ENCODE data around the gene TRHDE. TPM values are rescaled to one million over a fixed set of nuclear protein-coding genes. Genes with fewer than 3 reads are reported as not detected.
"Not testable (repeated sequence)": the region's sequence is repeated elsewhere in the genome, so short reads cannot be mapped to it uniquely, and the experiment has no call there.

Gene TRHDE
- total RNA-seq, 2 experiments from 2014 or later, result not detected

GRCh38 chr12:72605975-72606374 is 333.8 kb downstream of the TRHDE start:
- no peak overlapping the region for H3K27ac Mint-ChIP-seq
- ChIA-PET CTCF (no interaction called here), POLR2A (no interaction called here)
- DNase-seq, result no peak
- no peaks in the 10 kb centered on the region for H3K4me1 Mint-ChIP-seq
- H3K4me3 Mint-ChIP-seq, result no peak overlapping the region
- H3K27me3 Mint-ChIP-seq, result no peaks in the 10 kb centered on the region
- H3K36me3 Mint-ChIP-seq (ENCODE audit: low read depth), result no peaks in the 10 kb centered on the region
- peaks cover 12% of the 10 kb centered on the region for H3K9me3 Mint-ChIP-seq

DNA sequence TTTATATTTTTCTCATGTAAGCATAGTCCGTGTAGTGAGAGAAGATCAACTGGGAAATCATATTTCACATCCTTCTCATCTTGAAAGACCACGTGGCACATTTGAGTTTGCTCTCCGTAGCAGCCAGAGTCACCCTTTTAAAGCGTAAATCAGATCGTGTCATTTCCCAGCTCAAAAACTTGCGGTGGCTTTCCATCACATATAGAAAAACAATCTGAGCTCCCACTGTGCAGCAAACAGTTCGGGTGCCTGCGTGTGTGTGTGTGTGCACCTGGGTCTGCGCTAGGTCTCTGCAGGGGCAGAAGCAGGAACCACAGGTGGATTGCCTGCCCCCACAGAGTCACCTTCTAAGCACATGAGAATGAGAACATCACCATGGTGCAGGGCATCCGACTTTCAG is 338.2 kb downstream of the TRHDE start:
- DNase-seq, result no peak
- ChIA-PET POLR2A (no interaction called here), CTCF (no interaction called here)
- Mint-ChIP-seq H3K27me3 (no peaks in the 10 kb centered on the region), H3K36me3 (ENCODE audit: low read depth) (no peaks in the 10 kb centered on the region), H3K27ac (no peak overlapping the region), H3K9me3 (peaks cover 4% of the 10 kb centered on the region), H3K4me3 (no peak overlapping the region), H3K4me1 (no peaks in the 10 kb centered on the region)

DNA sequence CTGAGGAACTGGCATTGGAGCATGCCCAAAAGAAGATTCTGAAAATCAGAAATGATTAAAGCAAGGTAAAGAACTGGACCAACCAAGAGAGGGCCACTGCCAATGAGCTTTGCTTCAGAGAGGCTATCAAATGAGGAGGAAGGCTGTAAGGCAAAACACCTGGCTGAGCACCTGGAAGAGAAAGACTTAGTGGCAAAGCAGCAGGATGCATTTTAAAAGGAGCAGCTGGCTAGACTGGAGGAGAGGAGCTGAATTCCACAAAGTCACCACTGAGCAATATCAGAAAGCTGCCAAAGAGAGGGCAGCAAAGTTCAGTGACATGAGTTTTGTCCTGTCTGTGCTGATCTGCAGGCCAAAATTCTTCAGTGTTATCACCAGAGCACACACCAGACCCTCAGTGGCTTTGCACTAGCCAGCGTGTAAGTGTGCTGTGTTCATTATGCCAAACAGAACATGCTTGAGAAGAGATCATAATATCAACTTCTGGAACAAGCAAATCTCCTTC is 338.7 kb downstream of the TRHDE start:
- H3K27me3 Mint-ChIP-seq, result no peaks in the 10 kb centered on the region
- no peak overlapping the region for H3K4me3 Mint-ChIP-seq
- no peaks in the 10 kb centered on the region for H3K36me3 Mint-ChIP-seq (ENCODE audit: low read depth)
- peaks cover 4% of the 10 kb centered on the region for H3K9me3 Mint-ChIP-seq
- DNase-seq, result no peak
- ChIA-PET CTCF (no interaction called here), POLR2A (no interaction called here)
- no peaks in the 10 kb centered on the region for H3K4me1 Mint-ChIP-seq
- H3K27ac Mint-ChIP-seq, result no peak overlapping the region

DNA sequence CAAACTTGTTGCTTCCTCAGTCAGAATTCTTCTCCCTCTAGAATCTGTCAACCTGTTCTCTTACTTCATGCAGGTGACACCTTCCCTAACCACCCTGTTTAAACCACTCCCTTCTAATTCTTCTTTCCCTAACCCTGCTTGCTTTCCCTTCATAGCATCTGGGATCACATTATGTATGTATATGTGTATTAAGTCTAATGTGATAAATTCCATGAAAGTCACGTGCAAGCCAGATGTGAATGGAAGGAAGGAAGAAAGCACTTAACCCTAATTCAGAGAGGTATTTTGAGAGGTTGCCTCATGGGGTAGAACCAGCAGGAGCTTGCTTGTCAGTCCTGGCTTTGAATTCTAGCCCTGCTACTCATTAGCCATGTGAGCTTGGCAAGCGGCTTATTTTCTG is 340.0 kb downstream of the TRHDE start:
- H3K4me1 Mint-ChIP-seq, result no peaks in the 10 kb centered on the region
- H3K36me3 Mint-ChIP-seq (ENCODE audit: low read depth), result no peaks in the 10 kb centered on the region
- DNase-seq, result no peak
- no peaks in the 10 kb centered on the region for H3K27me3 Mint-ChIP-seq
- peaks cover 2% of the 10 kb centered on the region for H3K9me3 Mint-ChIP-seq
- ChIA-PET POLR2A (no interaction called here), CTCF (no interaction called here)
- no peak overlapping the region for H3K27ac Mint-ChIP-seq
- no peak overlapping the region for H3K4me3 Mint-ChIP-seq

DNA sequence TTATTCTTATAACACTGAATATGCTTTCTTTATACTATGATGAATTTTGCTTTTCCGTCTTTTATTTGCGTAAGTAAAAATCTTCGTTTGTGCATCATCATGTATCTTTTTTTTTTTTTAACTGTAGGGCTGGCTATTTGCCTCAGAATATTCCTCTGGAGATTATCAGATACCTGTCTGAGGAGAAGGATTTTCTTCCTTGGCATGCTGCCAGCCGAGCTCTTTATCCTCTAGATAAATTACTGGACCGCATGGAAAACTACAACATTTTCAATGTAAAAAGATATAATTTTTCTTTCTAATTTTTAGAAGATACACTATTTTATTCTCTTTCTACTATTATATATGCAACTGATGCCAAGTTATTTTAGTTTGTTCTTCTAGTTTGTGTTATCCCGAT is 346.6 kb downstream of the TRHDE start:
- no peaks in the 10 kb centered on the region for H3K27me3 Mint-ChIP-seq
- H3K27ac Mint-ChIP-seq, result no peak overlapping the region
- no peaks in the 10 kb centered on the region for H3K4me1 Mint-ChIP-seq
- DNase-seq, result no peak
- H3K36me3 Mint-ChIP-seq (ENCODE audit: low read depth), result no peaks in the 10 kb centered on the region
- no peak overlapping the region for H3K4me3 Mint-ChIP-seq
- H3K9me3 Mint-ChIP-seq, result no peaks in the 10 kb centered on the region
- POLR2A ChIA-PET, result no interaction called here
- CTCF ChIA-PET, result no interaction called here

DNA sequence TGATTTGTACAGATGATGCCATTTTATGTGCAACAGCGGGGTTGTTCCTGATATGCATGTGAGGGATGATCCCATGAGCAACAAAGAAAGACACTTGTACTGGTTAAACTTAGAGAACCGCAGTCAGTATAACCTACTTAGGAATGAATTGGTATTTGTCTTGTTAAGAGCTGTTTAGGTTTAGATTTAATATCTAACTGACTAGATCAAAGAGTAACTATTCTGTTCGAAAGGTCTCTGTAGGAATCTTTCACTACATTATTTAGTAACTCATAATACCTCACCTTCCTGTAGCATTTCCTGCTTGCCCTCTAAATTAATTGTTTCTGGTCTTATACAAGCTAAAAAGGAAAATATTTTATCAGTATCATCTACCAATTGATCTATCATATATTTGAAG is 350.4 kb downstream of the TRHDE start:
- no peaks in the 10 kb centered on the region for H3K36me3 Mint-ChIP-seq (ENCODE audit: low read depth)
- no peak for DNase-seq
- POLR2A ChIA-PET, result no interaction called here
- H3K27ac Mint-ChIP-seq, result no peak overlapping the region
- CTCF ChIA-PET, result no interaction called here
- no peaks in the 10 kb centered on the region for H3K9me3 Mint-ChIP-seq
- no peaks in the 10 kb centered on the region for H3K4me1 Mint-ChIP-seq
- H3K4me3 Mint-ChIP-seq, result no peak overlapping the region
- no peaks in the 10 kb centered on the region for H3K27me3 Mint-ChIP-seq

DNA sequence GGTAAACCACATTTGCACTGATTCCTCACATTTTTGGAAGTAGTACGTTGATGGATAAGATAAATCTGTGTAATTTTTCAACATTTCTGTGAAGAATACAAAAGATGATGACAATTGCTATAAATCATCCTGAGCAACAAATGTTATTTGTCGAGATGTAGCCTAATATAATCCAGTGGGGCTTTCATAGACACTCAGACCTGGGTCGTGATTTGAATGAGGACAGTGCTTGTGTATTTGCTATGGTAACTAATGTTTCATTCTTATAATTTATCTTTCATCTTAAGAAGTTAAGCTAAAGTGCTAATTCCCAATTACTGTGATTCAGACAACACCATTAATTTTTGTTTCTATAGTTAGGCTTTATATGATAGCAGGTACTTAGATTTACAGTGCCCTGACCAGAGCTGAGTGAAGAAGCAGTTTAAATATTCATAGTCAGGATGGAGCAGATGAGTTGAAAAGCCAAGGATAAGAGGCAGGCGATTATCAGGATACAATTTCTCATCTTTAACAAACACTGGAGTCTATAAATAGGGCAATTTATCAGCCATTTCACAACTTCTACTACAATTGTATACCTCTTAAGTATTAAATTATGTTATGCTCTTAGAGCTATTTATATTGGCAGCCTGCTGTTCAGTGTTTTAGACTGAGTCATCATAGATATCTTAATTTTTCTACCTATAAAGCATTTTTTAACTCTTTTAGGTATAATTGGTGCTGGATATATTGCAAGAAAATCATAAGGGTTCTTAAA is 359.9 kb downstream of the TRHDE start:
- POLR2A ChIA-PET, result no interaction called here
- Mint-ChIP-seq H3K27ac (no peak overlapping the region), H3K27me3 (no peaks in the 10 kb centered on the region), H3K36me3 (ENCODE audit: low read depth) (no peaks in the 10 kb centered on the region), H3K4me3 (no peak overlapping the region), H3K4me1 (no peaks in the 10 kb centered on the region), H3K9me3 (peaks cover 5% of the 10 kb centered on the region)
- DNase-seq, result no peak
- CTCF ChIA-PET, result no interaction called here

GRCh38 chr12:72642706-72643105 is 370.5 kb downstream of the TRHDE start:
- Mint-ChIP-seq H3K4me1 (no peaks in the 10 kb centered on the region), H3K36me3 (ENCODE audit: low read depth) (no peaks in the 10 kb centered on the region), H3K4me3 (no peak overlapping the region), H3K9me3 (peaks cover 6% of the 10 kb centered on the region), H3K27me3 (no peaks in the 10 kb centered on the region), H3K27ac (no peak overlapping the region)
- ChIA-PET CTCF (no interaction called here), POLR2A (no interaction called here)
- DNase-seq, result no peak

GRCh38 chr12:72647139-72647538 is 375.0 kb downstream of the TRHDE start:
- Mint-ChIP-seq H3K9me3 (peaks cover 2% of the 10 kb centered on the region), H3K36me3 (ENCODE audit: low read depth) (no peaks in the 10 kb centered on the region), H3K4me3 (no peak overlapping the region), H3K4me1 (no peaks in the 10 kb centered on the region), H3K27ac (no peak overlapping the region), H3K27me3 (no peaks in the 10 kb centered on the region)
- CTCF ChIA-PET, result no interaction called here
- DNase-seq, result no peak
- POLR2A ChIA-PET, result no interaction called here

DNA sequence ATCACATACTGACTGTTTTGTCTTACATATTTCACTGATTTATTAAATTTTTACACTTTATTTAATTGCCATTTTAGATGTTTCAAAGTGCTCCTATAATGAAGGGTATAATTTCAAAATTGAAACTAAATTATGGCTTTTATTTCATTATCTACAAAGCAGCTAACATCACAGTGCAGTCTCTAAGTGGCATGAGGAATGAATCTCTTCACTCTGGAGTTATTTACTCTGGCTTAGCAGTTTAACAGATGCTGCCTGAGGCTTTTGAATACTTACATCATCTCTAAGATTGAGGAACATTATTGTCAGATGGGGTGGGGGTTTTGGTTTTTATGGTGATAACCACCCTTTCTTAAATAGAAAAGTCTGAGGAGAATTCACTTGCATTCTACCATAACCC is 386.4 kb downstream of the TRHDE start:
- H3K36me3 Mint-ChIP-seq (ENCODE audit: low read depth), result no peaks in the 10 kb centered on the region
- CTCF ChIA-PET, result no interaction called here
- POLR2A ChIA-PET, result no interaction called here
- no peaks in the 10 kb centered on the region for H3K9me3 Mint-ChIP-seq
- DNase-seq, result no peak
- no peaks in the 10 kb centered on the region for H3K27me3 Mint-ChIP-seq
- no peak overlapping the region for H3K4me3 Mint-ChIP-seq
- H3K4me1 Mint-ChIP-seq, result no peaks in the 10 kb centered on the region
- no peak overlapping the region for H3K27ac Mint-ChIP-seq

- H3K27ac Mint-ChIP-seq; DNase-seq; H3K27me3 Mint-ChIP-seq; H3K36me3 Mint-ChIP-seq (ENCODE audit: low read depth); CTCF ChIA-PET; H3K4me3 Mint-ChIP-seq; H3K4me1 Mint-ChIP-seq; H3K9me3 Mint-ChIP-seq; POLR2A ChIA-PET: not testable (repeated sequence)
These were observed 388.0 kb downstream of the TRHDE start for GRCh38 chr12:72660174-72660573.

- no peak overlapping the region for H3K27ac Mint-ChIP-seq
- no peak overlapping the region for H3K4me3 Mint-ChIP-seq
- ChIA-PET CTCF (no interaction called here), POLR2A (no interaction called here)
- H3K27me3 Mint-ChIP-seq, result no peaks in the 10 kb centered on the region
- no peak for DNase-seq
- no peaks in the 10 kb centered on the region for H3K9me3 Mint-ChIP-seq
- no peaks in the 10 kb centered on the region for H3K36me3 Mint-ChIP-seq (ENCODE audit: low read depth)
- H3K4me1 Mint-ChIP-seq, result no peaks in the 10 kb centered on the region
These were observed 401.7 kb downstream of the TRHDE start for GRCh38 chr12:72673853-72674252.

- POLR2A ChIA-PET, result no interaction called here
- no peaks in the 10 kb centered on the region for H3K36me3 Mint-ChIP-seq (ENCODE audit: low read depth)
- no peak for DNase-seq
- H3K4me3 Mint-ChIP-seq, result no peak overlapping the region
- no peak overlapping the region for H3K27ac Mint-ChIP-seq
- no peaks in the 10 kb centered on the region for H3K27me3 Mint-ChIP-seq
- H3K4me1 Mint-ChIP-seq, result no peaks in the 10 kb centered on the region
- CTCF ChIA-PET, result no interaction called here
- no peaks in the 10 kb centered on the region for H3K9me3 Mint-ChIP-seq
These were observed 404.4 kb downstream of the TRHDE start for GRCh38 chr12:72676556-72676955.

- Mint-ChIP-seq H3K4me3 (no peak overlapping the region), H3K9me3 (no peaks in the 10 kb centered on the region), H3K4me1 (no peaks in the 10 kb centered on the region), H3K27ac (no peak overlapping the region), H3K36me3 (ENCODE audit: low read depth) (no peaks in the 10 kb centered on the region), H3K27me3 (no peaks in the 10 kb centered on the region)
- ChIA-PET CTCF (no interaction called here), POLR2A (no interaction called here)
- no peak for DNase-seq
These were observed 405.0 kb downstream of the TRHDE start for GRCh38 chr12:72677139-72677538.

Measured in activated CD4-positive, alpha-beta T cell treated with anti-CD3 and anti-CD28 coated beads, Interleukin-2, amount 10 ng/mL, durations not matched to agents 7 days and 5 days (primary cell).